AG04449 (cell line): ENCODE measurements around the gene CAMTA1.

ENCODE experiments used
- CTCF ChIA-PET: fragments of 350-600 bp; formaldehyde crosslinking; extraction: SDS; loops from one replicate; lab custom pipeline; 2021; ENCODE audit warnings: antibody characterized with exemption; lab: Yijun Ruan, JAX
- POLR2A ChIA-PET: fragments of 400-600, 350-600 bp; formaldehyde crosslinking; extraction: SDS; loops from one replicate; lab custom pipeline; 2020; ENCODE audit warnings: antibody characterized with exemption, inconsistent platforms; lab: Yijun Ruan, JAX
- DNase-seq: peaks from one replicate; pipeline ENCODE4 v3.0.0-alpha.2; 2010; ENCODE audit warnings: low read depth, low spot score
- H3K4me3 ChIP-seq: 2 replicates; pipeline ENCODE4 v1.5.1; 2011; ENCODE audit warnings: low read depth, mild to moderate bottlenecking, control low read depth, low read length
- CTCF ChIP-seq: IDR thresholded peaks from one replicate; pipeline ENCODE4 v1.5.1; 2011; ENCODE audit warnings: mild to moderate bottlenecking, moderate library complexity, low read length, control low read depth, inconsistent platforms; ENCODE audit not compliant: insufficient read depth; ENCODE audit errors: missing control alignments

The CAMTA1 gene

GRCh38 chr1:6820899-6821298 is 35.6 kb downstream of the CAMTA1 start:
- POLR2A ChIA-PET: no interaction called here

GRCh38 chr1:6822530-6823359 is 37.5 kb downstream of the CAMTA1 start:
- CTCF ChIA-PET: no interaction called here

More at GRCh38 chr1:6820899-6821298, 35.6 kb downstream of the CAMTA1 start:
- DNase-seq: no peak
- TF ChIP-seq CTCF: no peak
- H3K4me3 ChIP-seq: no peak overlapping the region
- CTCF ChIA-PET: interaction anchor here (1.4 kb wide), 1 partner anchor 11 kb away, joined by 6 read pairs; no protein-coding TSS in a partner anchor

GRCh38 chr1:6823793-6824192 is 38.5 kb downstream of the CAMTA1 start:
- ChIA-PET POLR2A (no interaction called here), CTCF (interaction anchor here (1.2 to 2.1 kb wide), 2 partner anchors 10 to 66 kb away, joined by 3 to 5 read pairs; no protein-coding TSS in a partner anchor)
- TF ChIP-seq CTCF: no peak
- H3K4me3 ChIP-seq: no peak overlapping the region
- no peak for DNase-seq

More at GRCh38 chr1:6822530-6823359, 37.5 kb downstream of the CAMTA1 start:
- TF ChIP-seq CTCF: no peak
- POLR2A ChIA-PET: no interaction called here
- no peak overlapping the region for H3K4me3 ChIP-seq
- no peak for DNase-seq

- H3K4me3 ChIP-seq: no peak overlapping the region
- no peak for DNase-seq
- ChIA-PET POLR2A (no interaction called here), CTCF (interaction anchor here (0.7 to 2.1 kb wide), 4 partner anchors 9 to 245 kb away, joined by 3 to 5 read pairs (median 3); no protein-coding TSS in a partner anchor)
- no peak for TF ChIP-seq CTCF
Measured at GRCh38 chr1:6824665-6825368, 39.6 kb downstream of the CAMTA1 start.

GRCh38 chr1:6825828-6826227 is 40.6 kb downstream of the CAMTA1 start:
- TF ChIP-seq CTCF: no peak
- no peak overlapping the region for H3K4me3 ChIP-seq
- ChIA-PET POLR2A (no interaction called here), CTCF (interaction anchor here (2.1 kb wide), 1 partner anchor 64 kb away, joined by 5 read pairs; no protein-coding TSS in a partner anchor)
- no peak for DNase-seq

- no peak for TF ChIP-seq CTCF
- no peak for DNase-seq
- CTCF ChIA-PET: interaction anchor here (1.0 kb wide), 1 partner anchor 86 kb away, joined by 3 read pairs; no protein-coding TSS in a partner anchor
- no peak overlapping the region for H3K4me3 ChIP-seq
- POLR2A ChIA-PET: no interaction called here
Measured at GRCh38 chr1:6827079-6827478, 41.8 kb downstream of the CAMTA1 start.
